Stimulated activated CD8-positive, alpha-beta memory T cell treated with anti-CD3 and anti-CD28 coated beads, Interleukin-12 subunit alpha, Interleukin-12 subunit beta, amount 100 ng/mL, for 24 hours (primary cell): ENCODE data around the gene RRAGB.
"Not testable (repeated sequence)": the region's sequence is repeated elsewhere in the genome, so short reads cannot be mapped to it uniquely, and the experiment has no call there.

Source experiments
- DNase-seq: peaks from one replicate; pipeline ENCODE4 v3.0.0-alpha.2; 2020; ENCODE audit errors: extremely low read depth

Gene RRAGB, protein sequence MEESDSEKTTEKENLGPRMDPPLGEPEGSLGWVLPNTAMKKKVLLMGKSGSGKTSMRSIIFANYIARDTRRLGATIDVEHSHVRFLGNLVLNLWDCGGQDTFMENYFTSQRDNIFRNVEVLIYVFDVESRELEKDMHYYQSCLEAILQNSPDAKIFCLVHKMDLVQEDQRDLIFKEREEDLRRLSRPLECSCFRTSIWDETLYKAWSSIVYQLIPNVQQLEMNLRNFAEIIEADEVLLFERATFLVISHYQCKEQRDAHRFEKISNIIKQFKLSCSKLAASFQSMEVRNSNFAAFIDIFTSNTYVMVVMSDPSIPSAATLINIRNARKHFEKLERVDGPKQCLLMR

GRCh38 chrX:55717521-55718497, at the start of gene RRAGB:
TSS of gene RRAGB (plus strand) at chrX:55717749. CDS start at chrX:55718328, 579 bp downstream.
- DNase-seq, result peak; percentile 74

- DNase-seq, result no peak
Measured at GRCh38 chrX:55668084-55668483, 49.5 kb upstream of the RRAGB start.

DNA sequence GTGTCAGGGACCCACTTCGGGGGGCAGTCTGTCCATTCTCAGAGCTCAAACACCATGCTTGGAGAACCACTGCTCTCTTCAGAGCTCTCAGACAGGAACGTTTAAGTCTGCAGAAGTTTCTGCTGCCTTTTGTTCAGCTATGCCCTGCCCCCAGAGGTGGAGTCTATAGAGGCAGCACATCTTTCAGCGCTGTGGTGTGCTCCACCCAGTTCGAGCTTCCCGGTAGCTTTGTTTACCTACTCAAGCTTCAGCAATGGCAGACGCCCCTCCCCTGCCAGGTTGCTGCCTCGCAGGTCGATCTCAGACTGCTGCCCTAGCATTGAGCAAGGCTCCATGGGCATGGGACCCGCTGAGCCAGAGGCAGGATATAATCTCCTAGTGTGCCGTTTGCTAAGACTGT, 29.0 kb upstream of the RRAGB start:
- not testable (repeated sequence) for DNase-seq

DNA sequence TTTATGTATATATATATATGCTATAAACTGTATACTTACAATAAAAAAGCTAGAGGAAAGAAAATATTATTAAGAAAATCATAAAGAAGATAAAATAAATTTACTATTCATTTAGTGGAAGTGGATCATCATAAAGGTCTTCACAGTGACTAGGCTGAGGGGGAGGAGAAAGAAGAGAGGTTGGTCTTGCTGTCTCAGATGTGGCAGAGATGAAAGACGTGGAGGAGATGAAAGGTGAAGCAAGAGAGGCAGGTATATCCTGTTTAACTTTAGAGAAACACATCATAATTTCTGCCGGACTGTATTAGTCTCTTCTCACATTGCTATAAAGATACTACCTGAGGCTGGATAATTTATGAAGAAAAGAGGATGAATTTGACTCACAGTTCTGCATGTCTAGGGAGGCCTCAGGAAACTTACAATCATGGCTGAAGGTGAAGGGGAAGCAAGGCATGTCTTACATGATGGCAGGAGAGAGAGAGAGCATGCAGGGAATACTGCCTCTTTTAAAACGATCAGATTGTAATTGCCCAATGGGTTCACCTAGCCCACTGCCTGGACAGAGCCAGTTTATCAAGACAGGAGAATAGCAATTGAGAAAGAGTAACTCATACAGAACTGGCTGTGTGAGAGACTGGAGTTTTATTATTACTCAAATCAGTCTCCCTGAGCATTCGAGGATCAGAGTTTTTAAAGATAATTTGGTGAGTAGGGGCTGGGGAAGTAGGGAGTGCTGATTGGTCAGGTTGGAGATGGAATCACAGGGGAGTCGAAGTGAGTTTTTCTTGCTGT, 22.1 kb upstream of the RRAGB start:
- no peak for DNase-seq

- no peak for DNase-seq
Measured at GRCh38 chrX:55697381-55697780, 20.2 kb upstream of the RRAGB start.

DNA sequence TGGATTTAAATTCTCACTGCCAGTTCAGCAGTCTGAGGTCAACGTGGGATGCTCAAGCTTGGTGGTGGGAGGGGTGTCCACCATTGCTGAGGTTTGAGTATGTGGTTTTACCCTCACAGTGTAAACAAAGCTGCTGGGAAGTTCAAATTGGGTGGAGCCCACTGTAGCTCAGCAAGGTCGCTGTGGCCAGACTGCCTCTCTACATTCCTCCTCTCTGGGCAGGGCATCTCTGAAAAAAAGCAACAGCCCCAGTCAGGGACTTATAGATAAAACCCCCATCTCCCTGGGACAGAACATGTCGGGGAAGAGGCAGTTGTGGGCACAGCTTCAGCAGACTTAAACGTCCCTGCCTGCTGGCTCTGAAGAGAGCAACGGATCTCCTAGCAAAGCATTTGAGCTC, 14.9 kb upstream of the RRAGB start:
- no peak for DNase-seq

DNA sequence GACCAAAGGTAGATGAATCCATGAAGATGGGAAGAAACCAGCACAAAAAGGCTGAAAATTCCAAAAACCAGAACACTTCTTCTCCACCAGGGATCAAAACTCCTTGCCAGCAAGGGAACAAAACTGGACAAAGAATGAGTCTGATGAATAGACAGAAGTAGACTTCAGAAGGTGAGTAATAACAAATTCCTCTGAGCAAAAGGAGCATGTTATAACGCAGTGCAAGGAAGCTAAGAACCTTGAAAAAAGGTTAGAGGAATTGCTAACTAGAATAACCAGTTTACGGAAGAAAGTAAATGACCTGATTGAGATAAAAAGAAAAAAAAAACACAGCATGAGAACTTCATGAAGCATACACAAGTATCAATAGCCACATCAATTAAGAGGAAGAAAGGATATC, 14.1 kb upstream of the RRAGB start:
- DNase-seq, result not testable (repeated sequence)

DNA sequence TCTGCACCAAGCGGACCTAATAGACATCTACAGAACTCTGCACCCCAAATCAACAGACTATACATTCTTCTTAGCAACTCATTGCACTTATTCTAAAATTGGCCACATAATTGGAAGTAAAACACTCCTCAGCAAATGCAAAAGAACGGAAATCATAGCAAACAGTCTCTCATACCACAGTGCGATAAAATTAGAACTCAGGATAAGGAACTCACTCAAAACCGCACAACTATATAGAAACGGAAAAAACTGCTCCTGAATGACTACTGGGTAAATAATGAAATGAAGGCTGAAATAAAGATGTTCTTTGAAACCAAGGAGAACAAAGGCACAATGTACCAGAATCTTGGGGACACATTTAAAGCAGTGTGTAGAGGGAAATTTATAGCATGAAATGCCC, 12.5 kb upstream of the RRAGB start:
- DNase-seq, result not testable (repeated sequence)

- DNase-seq, result no peak
Measured at GRCh38 chrX:55709735-55710134, 7.8 kb upstream of the RRAGB start.

DNA sequence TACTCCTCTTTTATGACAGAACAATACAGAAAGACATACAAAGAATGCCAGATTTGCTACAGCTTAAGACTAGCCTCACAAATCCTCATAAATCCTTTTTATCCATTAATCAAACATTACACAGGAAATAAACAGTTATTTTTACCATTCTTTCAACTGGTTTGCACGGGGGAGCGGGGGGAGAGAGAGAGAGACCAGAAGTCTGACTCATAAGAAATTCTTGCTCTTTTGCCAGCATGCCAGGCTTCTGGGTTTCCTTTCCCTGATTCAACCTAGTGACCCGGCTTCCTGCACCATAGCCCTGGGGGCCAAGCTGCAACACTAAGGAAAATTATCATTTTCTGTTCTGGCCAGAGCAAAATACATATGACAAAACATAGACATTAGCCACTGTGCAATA, 6.8 kb upstream of the RRAGB start:
- DNase-seq, result no peak

DNA sequence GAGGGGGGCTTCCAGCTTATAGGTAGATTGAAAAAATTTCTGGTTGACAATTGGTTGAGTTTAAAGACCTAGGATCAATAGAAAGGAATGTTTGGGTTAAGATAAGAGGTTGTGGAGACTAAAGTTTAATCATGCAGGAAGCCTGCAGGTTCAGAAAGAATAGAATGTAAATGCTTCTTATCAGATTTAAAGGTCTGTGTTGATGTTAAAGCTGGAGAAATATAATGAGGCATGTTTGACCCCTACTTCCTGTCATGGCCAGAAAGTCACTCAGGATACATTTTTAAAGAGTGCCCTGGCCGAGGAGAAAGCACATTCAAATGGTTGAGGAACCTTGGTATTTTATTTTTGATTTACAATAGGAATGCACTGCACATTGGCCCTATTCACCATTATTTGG, 3.9 kb upstream of the RRAGB start:
- DNase-seq, result no peak

- DNase-seq, result no peak
Measured at GRCh38 chrX:55714161-55714560, 3.4 kb upstream of the RRAGB start.

GRCh38 chrX:55715847-55716246, 1.7 kb upstream of the RRAGB start:
- no peak for DNase-seq

- no peak for DNase-seq
Measured at GRCh38 chrX:55716937-55717336, 612 bp upstream of the RRAGB start.

GRCh38 chrX:55731826-55732225, 14.3 kb downstream of the RRAGB start:
- no peak for DNase-seq

DNA sequence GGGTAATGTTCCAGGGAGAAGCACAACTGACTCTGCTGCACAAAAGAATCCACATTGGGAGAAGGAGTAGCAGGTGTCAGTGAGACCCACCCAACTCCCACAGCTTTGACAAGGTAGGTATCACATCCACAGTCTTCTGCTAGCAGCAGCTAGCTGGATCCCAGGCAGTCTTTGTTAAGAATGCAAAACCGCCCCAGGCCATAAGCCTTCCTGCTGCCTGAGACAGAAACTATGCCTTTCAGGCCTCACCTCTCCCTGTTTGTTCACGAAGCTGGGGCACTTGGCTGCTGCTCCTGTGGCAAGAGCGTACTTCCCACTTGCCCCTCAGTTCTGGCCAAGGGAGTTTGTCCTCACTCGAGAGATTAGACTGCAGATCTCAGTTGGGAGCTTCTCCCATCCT, 21.4 kb downstream of the RRAGB start:
- no peak for DNase-seq

DNA sequence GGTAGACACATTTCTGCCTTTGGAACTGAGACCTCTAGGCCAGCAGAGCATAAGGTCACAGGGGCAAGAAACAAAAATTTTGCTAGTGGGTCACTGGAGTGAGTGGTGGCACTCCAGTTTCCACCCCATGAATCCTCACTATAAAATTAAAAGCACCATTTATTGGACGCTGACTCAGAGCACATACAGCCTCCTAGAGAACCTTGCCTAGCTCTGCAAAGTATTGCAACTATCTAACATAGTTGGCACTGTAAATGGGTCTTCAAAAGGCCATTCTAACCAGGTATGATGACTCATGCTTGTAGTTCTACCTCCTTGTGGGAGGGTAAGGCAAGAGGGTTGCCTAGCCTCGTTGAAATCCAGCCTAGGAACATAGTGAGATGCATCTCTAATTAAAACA, 25.1 kb downstream of the RRAGB start:
- no peak for DNase-seq

DNA sequence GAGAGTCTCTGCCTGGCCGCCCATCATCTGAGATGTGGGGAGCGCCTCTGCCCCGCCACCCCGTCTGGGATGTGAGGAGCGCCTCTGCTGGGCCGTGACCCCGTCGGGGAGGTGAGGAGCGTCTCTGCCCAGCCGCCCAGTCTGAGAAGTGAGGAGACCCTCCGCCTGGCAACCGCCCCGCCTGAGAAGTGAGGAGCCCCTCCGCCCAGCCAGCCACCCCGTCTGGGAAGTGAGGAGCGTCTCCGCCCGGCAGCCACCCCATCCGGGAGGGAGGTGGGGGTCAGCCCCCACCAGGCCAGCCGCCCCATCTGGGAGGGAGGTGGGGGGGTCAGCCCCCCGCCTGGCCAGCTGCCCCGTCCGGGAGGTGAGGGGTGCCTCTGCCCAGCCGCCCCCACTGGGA, 30.9 kb downstream of the RRAGB start:
- not testable (repeated sequence) for DNase-seq

DNA sequence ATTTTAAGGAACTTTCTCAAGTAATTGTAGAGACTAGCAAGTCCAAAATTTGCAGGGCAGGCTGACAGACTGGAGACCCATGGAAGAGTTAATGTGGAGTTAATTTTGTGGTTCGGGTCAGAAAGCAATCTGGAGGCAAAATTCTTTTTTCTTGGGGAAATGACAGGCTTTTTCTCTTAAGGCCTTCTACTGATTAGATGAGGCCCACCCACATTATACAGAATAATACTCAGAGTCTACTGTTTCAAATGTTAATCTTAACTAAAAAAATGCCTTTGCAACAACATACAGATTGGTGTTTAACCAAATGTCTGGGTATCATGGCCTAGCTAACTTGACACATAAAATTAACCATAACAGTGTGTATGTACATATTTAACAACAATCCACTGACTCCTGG, 32.7 kb downstream of the RRAGB start:
- no peak for DNase-seq

GRCh38 chrX:55754861-55755294, 37.3 kb downstream of the RRAGB start:
- no peak for DNase-seq

DNA sequence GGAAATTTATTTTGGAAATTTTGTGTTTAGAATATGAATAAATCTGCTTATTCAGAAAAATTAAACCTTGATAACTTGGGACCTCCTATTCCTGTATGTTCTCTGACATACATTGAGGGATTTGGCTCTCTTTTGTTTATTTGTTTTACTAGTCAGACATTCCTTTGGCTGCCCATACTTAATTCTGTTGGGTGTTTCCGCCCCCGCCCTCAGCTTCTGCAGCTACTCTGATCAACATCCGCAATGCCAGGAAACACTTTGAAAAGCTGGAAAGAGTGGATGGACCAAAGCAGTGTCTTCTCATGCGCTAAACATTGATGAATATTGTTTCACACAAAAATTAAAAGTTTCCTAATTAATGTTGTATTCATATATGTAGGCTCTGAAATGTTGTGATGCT, 40.5 kb downstream of the RRAGB start:
- DNase-seq, result no peak

DNA sequence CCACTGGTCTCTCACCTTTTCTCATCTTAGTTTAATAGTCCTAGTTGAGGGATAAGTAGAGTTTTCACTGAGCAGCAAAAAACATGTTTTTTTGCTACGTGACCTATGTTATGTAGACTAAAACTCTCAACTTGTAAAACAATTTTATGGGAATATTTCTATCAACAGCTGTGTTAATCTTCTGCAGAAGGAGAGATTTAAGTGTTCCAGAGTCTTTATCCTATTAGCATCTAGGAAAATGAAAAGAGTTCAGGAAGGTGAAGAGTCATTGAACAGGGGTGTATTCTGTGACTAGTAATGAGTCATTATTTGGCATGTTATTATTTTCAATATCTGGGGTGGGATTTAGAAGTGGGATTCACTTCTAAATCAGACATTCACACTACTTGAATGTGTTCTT, 41.9 kb downstream of the RRAGB start:
- no peak for DNase-seq
